Measurements from ENCODE around the gene MAGI1. TPM values are rescaled to one million over a fixed set of nuclear protein-coding genes. Genes with fewer than 3 reads are reported as not detected.

Gene MAGI1
- total RNA-seq, 4 donors from 2014 or later = 17.2 to 40.8 (median 28.1) TPM

GRCh38 chr3:66023229-66023628, 15.5 kb downstream of the MAGI1 start:
- no peak for ATAC-seq
- TF ChIP-seq POLR2A (IDR thresholded peaks at IDR 0.05) (no peak), POLR2AphosphoS5 (IDR thresholded peaks at IDR 0.05) (no peak), EP300 (IDR thresholded peaks at IDR 0.05) (no peak), CTCF (IDR thresholded peaks at IDR 0.05) (no peak)

GRCh38 chr3:66021731-66022131, 17.0 kb downstream of the MAGI1 start:
- 76% methylated on average over 4 of the region's 4 CpGs; no CpG with 5 or more reads in 1 of the 2 donors for WGBS, 2 donors (ENCODE audit: low coverage in 1 of 2)
- no peak overlapping the region for H3K27ac ChIP-seq
- TF ChIP-seq EP300 (IDR thresholded peaks at IDR 0.05) (no peak), POLR2AphosphoS5 (IDR thresholded peaks at IDR 0.05) (no peak), CTCF (IDR thresholded peaks at IDR 0.05) (no peak), POLR2A (IDR thresholded peaks at IDR 0.05) (no peak)
- H3K4me1 ChIP-seq = no peaks in the 10 kb centered on the region
- H3K27me3 ChIP-seq = no peaks in the 10 kb centered on the region
- no peaks in the 10 kb centered on the region for H3K9me3 ChIP-seq
- no peaks in the 10 kb centered on the region for H3K36me3 ChIP-seq
- H3K4me3 ChIP-seq = no peak overlapping the region
- ATAC-seq = no peak

More at GRCh38 chr3:66023229-66023628, 15.5 kb downstream of the MAGI1 start:
- H3K27me3 ChIP-seq = no peaks in the 10 kb centered on the region
- no peaks in the 10 kb centered on the region for H3K4me1 ChIP-seq
- no peak overlapping the region for H3K27ac ChIP-seq
- 75 to 83% methylated on average over 2 of the region's 2 CpGs for WGBS, 2 donors (ENCODE audit: low coverage in 1 of 2)
- H3K9me3 ChIP-seq = no peaks in the 10 kb centered on the region
- no peaks in the 10 kb centered on the region for H3K36me3 ChIP-seq
- H3K4me3 ChIP-seq = no peak overlapping the region

GRCh38 chr3:66019896-66020295, 18.8 kb downstream of the MAGI1 start:
- H3K4me3 ChIP-seq = no peak overlapping the region
- TF ChIP-seq CTCF (IDR thresholded peaks at IDR 0.05) = no peak
- no peak for TF ChIP-seq POLR2A (IDR thresholded peaks at IDR 0.05)
- TF ChIP-seq POLR2AphosphoS5 (IDR thresholded peaks at IDR 0.05) = no peak
- TF ChIP-seq EP300 (IDR thresholded peaks at IDR 0.05) = no peak
- H3K27me3 ChIP-seq = no peaks in the 10 kb centered on the region
- WGBS, 2 donors (ENCODE audit: low coverage in 1 of 2) = no CpG with 5 or more reads among the region's 8 CpGs
- H3K36me3 ChIP-seq = no peaks in the 10 kb centered on the region
- H3K9me3 ChIP-seq = no peaks in the 10 kb centered on the region
- H3K27ac ChIP-seq = no peak overlapping the region
- no peak for ATAC-seq
- no peaks in the 10 kb centered on the region for H3K4me1 ChIP-seq

- peaks cover 0 to 4% (median 0%) of the 10 kb centered on the region in 3 donors for H3K4me1 ChIP-seq
- TF ChIP-seq POLR2A (IDR thresholded peaks at IDR 0.05) (no peak), CTCF (IDR thresholded peaks at IDR 0.05) (no peak), EP300 (IDR thresholded peaks at IDR 0.05) (no peak), POLR2AphosphoS5 (IDR thresholded peaks at IDR 0.05) (no peak)
- WGBS, 2 donors (ENCODE audit: low coverage in 1 of 2) = 78 to 86% methylated on average over 5 to 6 of the region's 8 CpGs
- H3K9me3 ChIP-seq = no peaks in the 10 kb centered on the region
- H3K36me3 ChIP-seq = no peaks in the 10 kb centered on the region
- no peaks in the 10 kb centered on the region for H3K27me3 ChIP-seq
- no peak overlapping the region for H3K4me3 ChIP-seq
- no peak for ATAC-seq
- no peak overlapping the region for H3K27ac ChIP-seq
Observed at GRCh38 chr3:66018057-66019033, 20.4 kb downstream of the MAGI1 start.

GRCh38 chr3:66017591-66017990, 21.1 kb downstream of the MAGI1 start:
- WGBS, 2 donors (ENCODE audit: low coverage in 1 of 2) = 40 to 49% methylated on average over 2 to 5 of the region's 5 CpGs
- Histone ChIP-seq H3K9me3 (no peaks in the 10 kb centered on the region), H3K4me3 (no peak overlapping the region), H3K27ac (no peak overlapping the region), H3K4me1 (peaks cover 0 to 4% (median 0%) of the 10 kb centered on the region in 3 donors), H3K36me3 (no peaks in the 10 kb centered on the region), H3K27me3 (no peaks in the 10 kb centered on the region)
- TF ChIP-seq POLR2A (IDR thresholded peaks at IDR 0.05) = no peak
- TF ChIP-seq EP300 (IDR thresholded peaks at IDR 0.05) = no peak
- TF ChIP-seq POLR2AphosphoS5 (IDR thresholded peaks at IDR 0.05) = no peak
- no peak for TF ChIP-seq CTCF (IDR thresholded peaks at IDR 0.05)
- no peak for ATAC-seq
